ENCODE results near the gene SLC25A19.

SLC25A19 gene

DNA sequence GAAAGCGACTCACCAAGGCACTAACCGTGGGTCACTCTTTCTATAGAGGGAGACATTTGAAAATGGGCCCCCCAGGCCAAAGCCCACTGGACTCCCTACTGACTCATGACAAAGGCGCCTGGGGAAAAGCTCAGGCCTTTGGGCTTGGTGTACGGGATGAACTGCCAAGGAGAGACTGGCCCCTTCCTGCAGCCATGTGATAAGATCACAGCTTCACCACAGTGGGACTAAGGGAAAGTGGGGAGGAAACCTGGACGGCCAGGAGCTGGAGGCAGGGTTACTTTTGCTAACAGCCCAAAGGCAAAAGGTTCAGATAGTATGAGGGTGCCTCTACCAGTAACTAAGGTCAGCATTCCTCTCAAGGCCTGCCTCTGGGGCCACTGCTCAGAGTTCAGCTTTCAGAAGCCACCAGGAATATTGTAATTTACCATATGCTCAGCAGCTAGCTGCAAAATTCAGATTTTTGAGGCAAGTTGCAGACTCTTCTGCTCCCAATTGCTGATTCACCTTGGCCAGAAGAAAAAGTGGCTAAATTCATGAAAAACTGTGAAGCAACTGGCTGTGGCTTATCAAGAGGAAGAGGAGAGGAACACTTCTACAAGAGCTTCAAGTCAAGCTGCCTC is 37.1 kb upstream of the SLC25A19 start:
- TF ChIP-seq, protein P1, sequence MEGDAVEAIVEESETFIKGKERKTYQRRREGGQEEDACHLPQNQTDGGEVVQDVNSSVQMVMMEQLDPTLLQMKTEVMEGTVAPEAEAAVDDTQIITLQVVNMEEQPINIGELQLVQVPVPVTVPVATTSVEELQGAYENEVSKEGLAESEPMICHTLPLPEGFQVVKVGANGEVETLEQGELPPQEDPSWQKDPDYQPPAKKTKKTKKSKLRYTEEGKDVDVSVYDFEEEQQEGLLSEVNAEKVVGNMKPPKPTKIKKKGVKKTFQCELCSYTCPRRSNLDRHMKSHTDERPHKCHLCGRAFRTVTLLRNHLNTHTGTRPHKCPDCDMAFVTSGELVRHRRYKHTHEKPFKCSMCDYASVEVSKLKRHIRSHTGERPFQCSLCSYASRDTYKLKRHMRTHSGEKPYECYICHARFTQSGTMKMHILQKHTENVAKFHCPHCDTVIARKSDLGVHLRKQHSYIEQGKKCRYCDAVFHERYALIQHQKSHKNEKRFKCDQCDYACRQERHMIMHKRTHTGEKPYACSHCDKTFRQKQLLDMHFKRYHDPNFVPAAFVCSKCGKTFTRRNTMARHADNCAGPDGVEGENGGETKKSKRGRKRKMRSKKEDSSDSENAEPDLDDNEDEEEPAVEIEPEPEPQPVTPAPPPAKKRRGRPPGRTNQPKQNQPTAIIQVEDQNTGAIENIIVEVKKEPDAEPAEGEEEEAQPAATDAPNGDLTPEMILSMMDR (conservative IDR thresholded peaks at IDR 0.05; ENCODE audit: control insufficient read depth, insufficient read depth, low read depth, low read length), result no peak
- no peak overlapping the region for H3K4me3 ChIP-seq (ENCODE audit: control insufficient read depth, low read depth, low read length)
- DNase-seq (ENCODE audit: low read depth), result peak; percentile 51

DNA sequence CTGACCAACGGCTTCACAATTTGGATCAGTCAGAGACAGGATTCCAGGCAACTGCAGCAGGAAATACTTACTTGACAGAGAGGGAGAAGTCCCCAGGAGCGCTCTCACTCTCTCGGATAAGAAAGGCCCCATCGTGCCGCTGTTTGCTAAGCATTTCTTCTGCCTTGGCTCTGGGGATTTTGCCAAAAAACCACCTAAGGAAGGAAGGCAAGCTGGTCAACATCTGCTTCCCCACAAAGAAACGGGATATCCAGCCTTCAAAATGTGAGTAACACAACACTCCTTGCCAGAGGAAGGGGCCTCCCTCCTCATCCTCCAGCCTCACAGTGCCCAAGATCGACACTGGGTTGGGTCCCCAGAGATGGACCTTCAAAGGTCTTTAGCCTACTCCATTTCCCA is 36.6 kb upstream of the SLC25A19 start:
- H3K4me3 ChIP-seq (ENCODE audit: control insufficient read depth, low read depth, low read length), result no peak overlapping the region
- TF ChIP-seq, protein P1 (conservative IDR thresholded peaks at IDR 0.05; ENCODE audit: control insufficient read depth, insufficient read depth, low read depth, low read length), result no peak
- peak; percentile 54 for DNase-seq (ENCODE audit: low read depth)

DNA sequence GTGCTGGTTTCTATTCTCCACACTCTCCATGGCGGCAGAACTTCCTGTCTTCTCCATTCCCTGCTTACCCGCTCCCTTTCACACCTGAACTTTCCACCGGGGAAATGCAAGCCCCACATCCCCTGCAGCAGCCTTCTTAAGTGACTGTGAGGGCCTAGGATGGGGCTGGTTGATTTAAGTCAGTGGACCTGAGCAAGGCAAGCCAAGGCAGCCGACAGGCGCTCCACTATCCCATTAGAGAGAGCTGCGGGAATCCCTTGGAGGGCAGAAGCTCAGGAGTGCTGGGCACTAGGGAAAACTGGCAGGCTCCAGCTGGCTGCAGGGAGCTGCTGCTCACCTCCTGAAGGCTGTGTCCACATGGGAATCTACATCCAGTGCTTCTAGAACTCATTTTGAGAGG is 36.1 kb upstream of the SLC25A19 start:
- TF ChIP-seq, protein P1 (conservative IDR thresholded peaks at IDR 0.05; ENCODE audit: control insufficient read depth, insufficient read depth, low read depth, low read length), result no peak
- no peak for DNase-seq (ENCODE audit: low read depth)
- no peak overlapping the region for H3K4me3 ChIP-seq (ENCODE audit: control insufficient read depth, low read depth, low read length)

DNA sequence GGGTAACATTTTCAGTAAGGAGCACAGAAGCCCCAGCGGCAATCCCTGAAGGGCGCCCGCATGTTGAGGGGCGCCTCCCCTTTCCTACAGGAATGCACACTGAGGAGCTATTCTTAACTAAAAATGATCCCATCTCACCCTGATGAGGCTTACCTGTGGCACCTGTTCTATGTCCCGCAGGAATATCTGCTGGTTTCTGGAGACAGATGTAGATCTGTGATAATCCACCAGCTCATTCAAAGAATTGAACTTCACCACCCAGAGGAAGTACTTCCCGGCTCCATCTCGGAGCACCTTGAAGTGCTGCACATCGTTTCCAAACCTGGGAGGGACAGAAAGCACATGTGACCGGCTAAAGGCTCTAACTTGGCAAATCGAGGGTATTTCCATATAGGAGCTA is 32.3 kb upstream of the SLC25A19 start:
- TF ChIP-seq, protein P1 (conservative IDR thresholded peaks at IDR 0.05; ENCODE audit: control insufficient read depth, insufficient read depth, low read depth, low read length), result no peak
- H3K4me3 ChIP-seq (ENCODE audit: control insufficient read depth, low read depth, low read length), result no peak overlapping the region
- DNase-seq (ENCODE audit: low read depth), result no peak

DNA sequence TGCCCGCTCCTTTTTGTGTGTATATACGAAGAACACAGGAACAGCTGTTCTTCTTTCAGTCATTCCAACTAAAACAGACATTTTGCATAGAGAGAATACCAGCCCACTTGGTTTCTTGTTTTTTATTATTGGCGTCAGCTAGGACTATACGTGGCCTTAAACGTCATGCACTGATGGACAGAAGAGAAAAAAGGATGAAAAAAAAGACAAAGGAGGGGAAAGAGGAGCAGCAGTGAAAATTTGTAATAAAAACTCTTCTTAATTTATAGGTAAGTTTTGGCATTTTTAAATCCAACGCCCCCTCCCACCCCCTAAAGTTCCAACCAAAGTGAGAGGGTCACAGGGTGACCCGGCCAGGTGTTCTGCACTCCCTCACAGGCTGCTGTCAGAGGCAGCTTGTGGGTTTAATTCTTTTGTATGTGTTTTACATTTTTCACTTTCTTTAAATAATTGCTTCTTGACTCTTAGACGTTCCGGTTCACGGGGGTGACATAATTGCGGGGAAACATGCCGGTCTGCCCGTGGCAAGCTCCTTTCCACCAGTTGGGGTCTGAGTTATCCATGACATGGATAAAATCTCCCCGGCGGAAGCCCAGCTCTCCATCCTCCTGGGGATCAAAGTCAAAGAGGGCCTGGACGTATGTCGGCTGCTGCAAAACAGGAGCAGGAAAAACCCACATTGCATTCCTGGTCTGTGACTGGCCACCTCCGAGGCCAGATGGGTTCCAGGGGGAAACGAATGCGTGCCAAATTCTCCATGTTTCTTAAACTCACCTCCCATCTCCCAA is 30.9 kb upstream of the SLC25A19 start:
- TF ChIP-seq, protein P1 (conservative IDR thresholded peaks at IDR 0.05; ENCODE audit: control insufficient read depth, insufficient read depth, low read depth, low read length), result no peak
- DNase-seq (ENCODE audit: low read depth), result peak; percentile 72
- no peak overlapping the region for H3K4me3 ChIP-seq (ENCODE audit: control insufficient read depth, low read depth, low read length)

DNA sequence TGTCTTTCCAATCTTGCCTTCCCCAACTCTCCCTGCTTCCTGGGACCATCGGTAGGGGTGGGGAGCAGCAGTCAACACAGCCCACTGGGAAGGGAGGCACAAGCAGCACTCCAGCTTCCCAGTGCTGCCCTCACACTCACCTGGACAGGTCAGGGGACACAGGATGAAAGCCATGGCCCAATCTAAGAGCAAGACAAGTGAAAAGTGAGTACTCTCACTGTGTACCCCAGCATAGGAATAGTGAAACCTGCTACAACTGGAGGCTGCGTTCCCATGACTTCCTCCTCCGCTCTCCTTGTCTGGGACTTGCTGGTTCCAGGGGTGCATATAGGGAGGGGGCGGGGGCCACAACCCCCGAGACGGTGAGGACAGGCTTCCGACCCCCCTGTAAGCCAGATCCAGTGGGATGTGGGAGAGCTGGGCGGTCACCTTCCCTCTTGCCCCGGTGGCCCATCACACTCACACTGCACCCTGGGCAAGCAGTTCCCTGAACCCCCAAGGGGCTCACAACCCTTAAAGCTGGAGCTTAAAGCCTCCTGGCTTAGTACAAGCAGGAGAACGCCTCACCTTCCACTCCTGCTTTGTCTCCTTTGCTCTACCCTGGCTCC is 29.5 kb upstream of the SLC25A19 start:
- DNase-seq (ENCODE audit: low read depth), result no peak
- TF ChIP-seq, protein P1 (conservative IDR thresholded peaks at IDR 0.05; ENCODE audit: control insufficient read depth, insufficient read depth, low read depth, low read length), result no peak
- no peak overlapping the region for H3K4me3 ChIP-seq (ENCODE audit: control insufficient read depth, low read depth, low read length)

Data from fibroblast of mammary gland (primary cell).